Retinal pigment epithelial cell (primary cell): ENCODE data around the gene SMPDL3A.

Experiments
- DNase-seq: peaks from one replicate; pipeline ENCODE4 v3.0.0-alpha.2; 2010; ENCODE audit warnings: low read depth
- H3K4me3 ChIP-seq: 2 replicates; pipeline ENCODE4 v1.5.1; 2011; ENCODE audit warnings: mild to moderate bottlenecking, low read length, control low read depth, moderate library complexity
- CTCF ChIP-seq: conservative IDR thresholded peaks from 2 replicates; pipeline ENCODE4 v1.5.1; 2011; ENCODE audit warnings: low read depth, low read length, control low read depth, inconsistent platforms

Gene SMPDL3A

GRCh38 chr6:122798099-122798641 is 9.1 kb downstream of the SMPDL3A start:
- no peak for TF ChIP-seq CTCF
- H3K4me3 ChIP-seq = no peak overlapping the region
- DNase-seq = no peak

- no peak for TF ChIP-seq CTCF
- no peak overlapping the region for H3K4me3 ChIP-seq
- DNase-seq = no peak
Measured at GRCh38 chr6:122799140-122799745, 10.2 kb downstream of the SMPDL3A start.

- peak; percentile 33 for DNase-seq
- no peak overlapping the region for H3K4me3 ChIP-seq
- TF ChIP-seq CTCF = no peak
Measured at GRCh38 chr6:122799916-122800686, 11.0 kb downstream of the SMPDL3A start.

- DNase-seq = no peak
- TF ChIP-seq CTCF = no peak
- no peak overlapping the region for H3K4me3 ChIP-seq
Measured at GRCh38 chr6:122800906-122801305, 11.8 kb downstream of the SMPDL3A start.

GRCh38 chr6:122801397-122801796 is 12.3 kb downstream of the SMPDL3A start:
- DNase-seq = no peak
- no peak for TF ChIP-seq CTCF
- H3K4me3 ChIP-seq = no peak overlapping the region

GRCh38 chr6:122803171-122803661 is 14.2 kb downstream of the SMPDL3A start:
- TF ChIP-seq CTCF = no peak
- peak; percentile 38 for DNase-seq
- no peak overlapping the region for H3K4me3 ChIP-seq

GRCh38 chr6:122804962-122805485 is 16.0 kb downstream of the SMPDL3A start:
- no peak for DNase-seq
- no peak for TF ChIP-seq CTCF

More at GRCh38 chr6:122804962-122805485, 16.0 kb downstream of the SMPDL3A start:
- no peak overlapping the region for H3K4me3 ChIP-seq
